GM18909 (cell line): ENCODE measurements around the gene GNG8.

ENCODE experiments used
- ATAC-seq: cut with Tn5 transposase; IDR thresholded peaks from one replicate; pipeline ENCODE4 v1.9.1; 2021; ENCODE audit warnings: mild to moderate bottlenecking; ENCODE audit not compliant: unreplicated experiment, poor library complexity

GNG8 gene

GRCh38 chr19:46635920-46636761 is at the start of gene GNG8:
Gene GNG8 (minus strand): TSS chr19:46636202. CDS start chr19:46634682, 1,520 bp downstream.
- no peak for ATAC-seq

GRCh38 chr19:46685189-46685588 is 49.2 kb upstream of the GNG8 start:
- no peak for ATAC-seq

- ATAC-seq: no peak
Measured at GRCh38 chr19:46678110-46678732, 42.2 kb upstream of the GNG8 start.

GRCh38 chr19:46674416-46675178 is 38.6 kb upstream of the GNG8 start:
- no peak for ATAC-seq

GRCh38 chr19:46670813-46671212 is 34.8 kb upstream of the GNG8 start:
- no peak for ATAC-seq

- ATAC-seq: no peak
Measured at GRCh38 chr19:46668662-46669061, 32.7 kb upstream of the GNG8 start.

GRCh38 chr19:46665072-46665471 is 29.1 kb upstream of the GNG8 start:
- no peak for ATAC-seq

- ATAC-seq: no peak
Measured at GRCh38 chr19:46661735-46662592, 26.0 kb upstream of the GNG8 start.

- ATAC-seq: peak; percentile 90
Measured at GRCh38 chr19:46661020-46661731, 25.2 kb upstream of the GNG8 start, which contains the start of gene DACT3. Gene DACT3 (minus strand): TSS chr19:46661182. CDS start chr19:46661064, 118 bp downstream.

GRCh38 chr19:46660551-46661019 is 24.6 kb upstream of the GNG8 start:
- no peak for ATAC-seq

GRCh38 chr19:46660008-46660517 is 24.1 kb upstream of the GNG8 start:
- ATAC-seq: no peak

- no peak for ATAC-seq
Measured at GRCh38 chr19:46659151-46660007, 23.4 kb upstream of the GNG8 start.

- no peak for ATAC-seq
Measured at GRCh38 chr19:46656541-46656940, 20.5 kb upstream of the GNG8 start.

- ATAC-seq: no peak
Measured at GRCh38 chr19:46654621-46655152, 18.7 kb upstream of the GNG8 start.

- no peak for ATAC-seq
Measured at GRCh38 chr19:46650445-46650844, 14.4 kb upstream of the GNG8 start.

- ATAC-seq: no peak
Measured at GRCh38 chr19:46648961-46649960, 13.3 kb upstream of the GNG8 start.
